ENCODE measurements around the gene ACTN1. TPM values are rescaled to one million over a fixed set of nuclear protein-coding genes. Genes with fewer than 3 reads are reported as not detected.

The ACTN1 gene
- total and polyA plus RNA-seq, 11 donors = 48.4 to 252 (median 104) TPM

- DNase-seq (peak in 4 of 5 donors; percentile 72 to 87 (median 78)), ATAC-seq (peak in 3 of 4 donors; percentile 8 to 38 (median 19))
- Histone ChIP-seq H3K4me1 (peaks cover 15 to 67% (median 45%) of the 10 kb centered on the region in 12 donors), H3K36me3 (peaks cover 0 to 40% (median 20%) of the 10 kb centered on the region in 9 donors), H3K27me3 (no peaks in the 10 kb centered on the region), H3K9me3 (peaks cover 0 to 5% (median 0%) of the 10 kb centered on the region in 12 donors), H3K27ac (peak overlapping the region; percentile 85 to 100 (median 96)), H3K4me3 (peak overlapping the region in 10 of 12 donors; percentile 72 to 100 (median 92))
- intact Hi-C loops (cut with DNase I) = loop anchor here in 8 of 10 donors (2.0 to 10.0 kb wide), 9 partner anchors 20 to 108 kb away; no protein-coding TSS in a partner anchor
- 50 to 54% (median 52%) methylated on average over 13 of the region's 13 CpGs for WGBS, 4 donors
- TF ChIP-seq POLR2A (IDR thresholded peaks at IDR 0.05) = no peak
- TF ChIP-seq CTCF (IDR thresholded peaks at IDR 0.05) = no peak
Observed at GRCh38 chr14:68976160-68977067, 2.7 kb downstream of the ACTN1 start.

- Histone ChIP-seq H3K27ac (peak overlapping the region in 10 of 12 donors; percentile 87 to 100 (median 96)), H3K9me3 (peaks cover 0 to 5% (median 0%) of the 10 kb centered on the region in 12 donors), H3K4me3 (peak overlapping the region in 6 of 12 donors; percentile 6 to 96 (median 48)), H3K4me1 (peaks cover 17 to 73% (median 45%) of the 10 kb centered on the region in 12 donors), H3K27me3 (no peaks in the 10 kb centered on the region), H3K36me3 (peaks cover 0 to 43% (median 22%) of the 10 kb centered on the region in 9 donors)
- ATAC-seq = no peak
- intact Hi-C loops (cut with DNase I) = loop anchor here in 8 of 10 donors (2.0 to 10.0 kb wide), 9 partner anchors 19 to 109 kb away; no protein-coding TSS in a partner anchor
- peak in 2 of 5 donors; percentile 37 to 47 for DNase-seq
- no peak for TF ChIP-seq POLR2A (IDR thresholded peaks at IDR 0.05)
- no peak for TF ChIP-seq CTCF (IDR thresholded peaks at IDR 0.05)
- WGBS, 4 donors = 29 to 62% (median 41%) methylated on average over 7 of the region's 7 CpGs
Observed at GRCh38 chr14:68975667-68976066, 3.4 kb downstream of the ACTN1 start.

DNA sequence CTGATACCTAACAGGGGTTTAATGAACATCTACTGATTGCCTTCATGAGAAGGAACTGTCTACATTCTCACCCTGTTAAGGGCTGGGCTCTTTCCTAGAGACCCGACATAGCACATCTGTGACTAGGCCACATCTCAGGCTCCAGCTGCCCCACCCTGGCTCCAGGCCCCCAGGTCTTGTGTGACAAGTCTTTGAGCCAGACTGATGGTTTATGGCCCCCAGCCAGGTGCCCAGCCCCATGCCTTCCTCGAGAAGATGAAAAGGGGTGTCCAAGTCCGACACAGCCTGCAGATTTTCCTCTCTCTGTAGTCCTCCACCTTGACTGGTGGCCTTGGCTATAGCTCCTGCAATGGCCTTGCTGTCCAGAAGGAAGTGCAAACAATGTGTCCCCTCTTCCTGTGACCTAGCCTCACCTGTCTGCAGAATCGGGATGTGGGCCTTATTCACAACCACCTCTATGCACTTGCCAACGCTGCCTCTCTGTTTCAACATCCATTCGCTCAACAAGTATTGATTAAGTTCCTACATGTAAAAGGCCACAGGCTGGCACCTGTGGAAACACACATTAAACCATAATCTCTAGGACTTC is 4.2 kb downstream of the ACTN1 start:
- TF ChIP-seq CTCF (IDR thresholded peaks at IDR 0.05) = no peak
- TF ChIP-seq POLR2A (IDR thresholded peaks at IDR 0.05) = no peak
- H3K27ac ChIP-seq = peak overlapping the region in 3 of 12 donors; percentile 96 to 100 (median 98)
- peaks cover 0 to 5% (median 0%) of the 10 kb centered on the region in 12 donors for H3K9me3 ChIP-seq
- ATAC-seq (no peak), DNase-seq (no peak)
- H3K27me3 ChIP-seq = no peaks in the 10 kb centered on the region
- H3K4me3 ChIP-seq = peak overlapping the region in 1 of 12 donors; percentile 3
- intact Hi-C loops (cut with DNase I) = loop anchor here in 8 of 10 donors (5.0 to 10.0 kb wide), 8 partner anchors 33 to 110 kb away; no protein-coding TSS in a partner anchor
- 70 to 81% (median 80%) methylated on average over 6 of the region's 6 CpGs for WGBS, 4 donors
- H3K36me3 ChIP-seq = peaks cover 0 to 43% (median 22%) of the 10 kb centered on the region in 9 donors
- H3K4me1 ChIP-seq = peaks cover 17 to 75% (median 46%) of the 10 kb centered on the region in 12 donors
